ACC112 (cell line): Measurements from ENCODE around the gene GTF3C5.

Experiments
- H2AFZ ChIP-seq: fragments of 200-600 bp; sonication (generic); one replicate; pipeline ENCODE4 v1.6.0; 2017; ENCODE audit warnings: antibody characterized with exemption, low read length; ENCODE audit not compliant: unreplicated experiment
- H3K27ac ChIP-seq: fragments of 200-600 bp; sonication (generic); 2 replicates; pipeline ENCODE4 v1.5.1; 2014; ENCODE audit warnings: low read depth, mild to moderate bottlenecking, antibody characterized with exemption, low read length, moderate library complexity
- H3K27me3 ChIP-seq: fragments of 200-600 bp; sonication (generic); 2 replicates; pipeline ENCODE4 v1.6.1; 2014; ENCODE audit warnings: mild to moderate bottlenecking, antibody characterized with exemption, low read length, moderate library complexity, mixed read lengths; ENCODE audit not compliant: insufficient read depth
- H3K36me3 ChIP-seq: fragments of 200-600 bp; sonication (generic); 2 replicates; pipeline ENCODE4 v1.6.1; 2016; ENCODE audit warnings: mild to moderate bottlenecking, antibody characterized with exemption, low read length, moderate library complexity, mixed read lengths; ENCODE audit not compliant: insufficient read depth
- H3K4me1 ChIP-seq: fragments of 200-600 bp; sonication (generic); one replicate; pipeline ENCODE4 v1.6.1; 2016; ENCODE audit warnings: low read length, mixed read lengths; ENCODE audit not compliant: insufficient read depth, unreplicated experiment, control insufficient read depth
- H3K4me3 ChIP-seq: fragments of 200-600 bp; sonication (generic); 2 replicates; pipeline ENCODE4 v1.5.1; 2014; ENCODE audit warnings: mild to moderate bottlenecking, low read depth, low read length
- H3K79me2 ChIP-seq: fragments of 200-600 bp; sonication (generic); one replicate; pipeline ENCODE4 v1.6.0; 2016; ENCODE audit warnings: low read length; ENCODE audit not compliant: control insufficient read depth, unreplicated experiment, insufficient read depth

Gene GTF3C5, protein sequence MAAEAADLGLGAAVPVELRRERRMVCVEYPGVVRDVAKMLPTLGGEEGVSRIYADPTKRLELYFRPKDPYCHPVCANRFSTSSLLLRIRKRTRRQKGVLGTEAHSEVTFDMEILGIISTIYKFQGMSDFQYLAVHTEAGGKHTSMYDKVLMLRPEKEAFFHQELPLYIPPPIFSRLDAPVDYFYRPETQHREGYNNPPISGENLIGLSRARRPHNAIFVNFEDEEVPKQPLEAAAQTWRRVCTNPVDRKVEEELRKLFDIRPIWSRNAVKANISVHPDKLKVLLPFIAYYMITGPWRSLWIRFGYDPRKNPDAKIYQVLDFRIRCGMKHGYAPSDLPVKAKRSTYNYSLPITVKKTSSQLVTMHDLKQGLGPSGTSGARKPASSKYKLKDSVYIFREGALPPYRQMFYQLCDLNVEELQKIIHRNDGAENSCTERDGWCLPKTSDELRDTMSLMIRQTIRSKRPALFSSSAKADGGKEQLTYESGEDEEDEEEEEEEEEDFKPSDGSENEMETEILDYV

DNA sequence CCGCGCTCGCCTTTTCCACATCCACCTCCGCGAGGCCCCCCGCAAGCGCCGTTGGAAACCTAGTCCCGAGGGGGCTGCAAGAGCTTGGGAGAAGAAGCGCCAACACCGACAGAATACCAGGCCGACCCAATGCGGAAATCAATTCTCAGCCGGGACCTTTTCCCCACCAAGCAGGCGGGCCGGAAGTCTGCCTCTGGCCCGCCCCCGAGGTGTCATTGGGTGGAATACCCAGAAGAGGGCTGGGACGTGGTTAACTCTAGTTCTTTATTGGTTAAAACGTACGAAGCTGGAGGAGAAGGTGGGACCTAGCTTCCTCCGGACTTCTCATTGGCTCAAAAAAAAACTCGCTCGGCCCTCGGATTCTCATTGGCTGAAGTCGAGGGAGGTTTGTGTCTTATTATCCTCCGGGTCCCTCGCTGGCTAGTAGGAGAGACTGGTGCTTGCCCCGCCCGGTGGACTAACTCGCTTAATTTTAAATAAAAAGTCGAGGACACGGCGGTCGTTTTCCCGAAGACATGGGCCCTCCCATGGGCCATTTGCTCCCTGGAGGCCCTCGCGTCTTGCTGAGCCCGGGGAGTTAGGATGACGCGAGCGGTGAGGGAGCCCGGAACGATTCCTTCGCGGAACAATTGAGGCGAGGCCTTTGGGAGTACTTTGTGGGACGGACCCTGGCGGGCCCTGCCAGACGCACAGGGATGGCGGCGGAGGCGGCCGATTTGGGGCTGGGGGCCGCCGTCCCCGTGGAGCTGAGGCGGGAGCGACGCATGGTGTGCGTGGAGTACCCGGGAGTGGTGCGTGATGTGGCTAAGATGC, at the start of gene GTF3C5:
GTF3C5 (plus strand) TSS at position 681 of the 813 bp plus-strand sequence; CDS start at position 696, 15 bp downstream.
- peak within 1 kb of the TSS; percentile 69 for H3K27ac ChIP-seq
- peaks cover 21% of the 10 kb centered on the region for H3K36me3 ChIP-seq
- H2AFZ ChIP-seq = peak within 1 kb of the TSS; percentile 80
- peaks cover 58% of the 10 kb centered on the region for H3K79me2 ChIP-seq
- peak within 1 kb of the TSS; percentile 97 for H3K4me3 ChIP-seq
- peaks cover 4% of the 10 kb centered on the region for H3K4me1 ChIP-seq
- no peaks in the 10 kb centered on the region for H3K27me3 ChIP-seq

DNA sequence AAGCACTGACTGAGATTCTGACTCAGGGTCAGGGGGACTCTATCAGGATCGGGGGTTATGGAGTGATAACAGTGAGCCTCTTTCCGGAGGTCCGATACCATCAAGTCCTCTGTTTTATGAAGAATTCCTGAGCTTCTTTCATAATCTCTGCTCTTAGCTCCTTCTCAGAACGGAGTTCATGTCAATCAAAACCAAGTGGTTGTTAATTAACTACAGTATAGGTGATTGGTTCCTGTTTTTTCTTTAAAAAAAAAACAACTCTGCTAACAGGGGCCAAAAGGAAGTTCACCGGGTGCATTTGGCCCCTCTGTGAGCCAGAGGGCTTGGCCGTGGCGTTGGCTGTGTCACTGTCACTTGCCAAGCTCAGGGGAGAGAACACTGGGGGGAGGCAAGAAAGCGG, 48.3 kb upstream of the GTF3C5 start:
- no peak overlapping the region for H3K27ac ChIP-seq
- H3K4me1 ChIP-seq = peaks cover 9% of the 10 kb centered on the region
- no peaks in the 10 kb centered on the region for H3K79me2 ChIP-seq
- no peak overlapping the region for H3K4me3 ChIP-seq
- H3K36me3 ChIP-seq = no peaks in the 10 kb centered on the region
- no peak overlapping the region for H2AFZ ChIP-seq
- H3K27me3 ChIP-seq = peaks cover 47% of the 10 kb centered on the region

DNA sequence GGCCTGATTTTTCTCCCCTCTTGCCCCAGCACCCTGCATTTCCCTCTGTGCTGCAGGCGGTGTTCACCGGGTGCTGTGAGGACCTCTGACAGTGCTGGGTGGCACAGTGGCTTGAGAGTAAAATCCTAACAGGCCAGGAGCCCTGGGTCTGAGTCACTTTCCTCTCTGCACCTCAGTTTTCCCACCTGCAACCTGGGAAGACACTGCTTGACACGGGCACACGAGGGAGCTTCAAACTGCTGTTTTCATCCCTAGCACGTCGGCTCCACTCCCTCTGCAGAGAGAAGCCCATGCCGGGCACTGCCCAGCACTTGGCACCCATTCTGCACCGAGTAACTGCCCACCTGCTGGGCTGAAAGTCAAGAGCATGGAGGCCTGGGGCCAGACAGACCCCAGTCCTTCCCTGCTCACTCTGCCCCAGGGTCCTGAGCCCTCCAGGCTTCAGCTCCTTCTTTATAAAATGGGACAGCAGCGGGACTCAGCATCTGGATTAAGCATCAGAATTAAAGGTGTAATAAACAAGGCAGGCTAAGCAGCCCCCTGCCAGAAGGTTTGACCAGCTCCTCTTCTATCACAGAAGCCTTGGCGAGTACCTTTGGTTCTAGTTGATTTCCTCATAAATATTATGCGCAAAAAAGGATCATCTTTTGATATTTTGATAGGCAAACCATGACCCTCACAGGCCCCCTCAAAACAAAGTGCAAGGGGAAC, 47.2 kb upstream of the GTF3C5 start:
- H3K4me3 ChIP-seq = no peak overlapping the region
- no peaks in the 10 kb centered on the region for H3K79me2 ChIP-seq
- peaks cover 38% of the 10 kb centered on the region for H3K27me3 ChIP-seq
- H3K4me1 ChIP-seq = peaks cover 9% of the 10 kb centered on the region
- no peak overlapping the region for H2AFZ ChIP-seq
- no peaks in the 10 kb centered on the region for H3K36me3 ChIP-seq
- H3K27ac ChIP-seq = no peak overlapping the region

DNA sequence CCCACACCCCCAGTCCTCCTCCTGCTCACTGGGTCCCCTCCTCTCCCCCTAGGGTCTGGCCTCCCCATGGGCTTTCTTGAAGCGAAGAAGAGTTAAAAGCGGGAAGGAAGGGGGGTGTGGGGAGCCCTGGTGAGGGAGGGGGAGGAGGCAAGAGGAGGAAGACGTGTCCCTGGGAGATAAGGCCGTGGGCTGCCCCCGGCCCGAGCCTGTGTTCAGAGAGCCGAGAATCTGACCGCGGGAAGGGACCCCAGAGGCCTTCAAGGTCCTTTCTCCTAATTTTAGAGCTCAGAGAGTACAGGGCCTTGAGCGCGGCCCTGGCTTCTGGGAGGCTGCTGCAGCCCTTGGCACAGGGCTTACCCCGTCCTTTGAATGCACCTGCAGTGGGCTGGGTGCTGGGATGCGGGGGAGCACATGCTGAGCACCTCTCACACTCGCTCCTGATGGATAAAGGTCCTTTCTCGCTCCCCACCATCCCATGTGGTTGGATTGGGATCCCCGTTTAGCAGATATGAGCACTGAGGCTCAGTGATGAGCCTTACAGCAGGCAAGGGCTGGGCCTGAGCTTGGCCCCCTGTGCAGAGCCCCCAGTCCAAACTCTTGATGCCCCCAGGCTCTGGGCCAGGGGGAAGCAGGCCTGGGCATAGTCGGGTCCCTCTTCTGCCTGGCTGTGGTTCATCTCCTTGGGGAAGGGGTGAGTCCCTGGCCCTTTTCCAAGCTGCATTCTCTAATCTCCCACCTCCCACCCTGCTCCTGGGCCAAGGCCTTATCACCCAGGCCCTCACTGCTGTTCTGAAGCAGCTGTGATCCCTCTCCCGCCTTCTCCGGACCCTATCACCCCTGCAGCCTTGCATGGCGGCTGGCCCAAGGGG, 46.4 kb upstream of the GTF3C5 start:
- H2AFZ ChIP-seq = no peak overlapping the region
- no peaks in the 10 kb centered on the region for H3K79me2 ChIP-seq
- no peak overlapping the region for H3K4me3 ChIP-seq
- peaks cover 30% of the 10 kb centered on the region for H3K27me3 ChIP-seq
- H3K4me1 ChIP-seq = peaks cover 9% of the 10 kb centered on the region
- H3K27ac ChIP-seq = no peak overlapping the region
- H3K36me3 ChIP-seq = no peaks in the 10 kb centered on the region

DNA sequence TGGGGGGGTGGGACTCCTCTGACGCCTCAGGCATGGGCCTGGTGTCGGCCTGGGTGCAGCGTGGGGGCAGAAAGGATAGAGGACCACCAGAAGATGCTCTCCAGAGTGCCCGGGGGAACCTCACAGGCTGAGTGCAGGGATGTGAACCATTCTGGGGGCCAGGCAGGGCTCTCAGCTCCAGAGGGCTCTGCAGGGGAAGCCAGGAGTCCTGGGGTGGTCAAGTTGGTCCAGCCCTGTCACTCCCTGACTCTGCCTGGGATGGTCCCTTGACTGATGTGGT, 45.8 kb upstream of the GTF3C5 start:
- Histone ChIP-seq H2AFZ (no peak overlapping the region), H3K4me3 (no peak overlapping the region), H3K4me1 (peaks cover 9% of the 10 kb centered on the region), H3K27me3 (peaks cover 24% of the 10 kb centered on the region), H3K79me2 (no peaks in the 10 kb centered on the region), H3K36me3 (no peaks in the 10 kb centered on the region), H3K27ac (no peak overlapping the region)

DNA sequence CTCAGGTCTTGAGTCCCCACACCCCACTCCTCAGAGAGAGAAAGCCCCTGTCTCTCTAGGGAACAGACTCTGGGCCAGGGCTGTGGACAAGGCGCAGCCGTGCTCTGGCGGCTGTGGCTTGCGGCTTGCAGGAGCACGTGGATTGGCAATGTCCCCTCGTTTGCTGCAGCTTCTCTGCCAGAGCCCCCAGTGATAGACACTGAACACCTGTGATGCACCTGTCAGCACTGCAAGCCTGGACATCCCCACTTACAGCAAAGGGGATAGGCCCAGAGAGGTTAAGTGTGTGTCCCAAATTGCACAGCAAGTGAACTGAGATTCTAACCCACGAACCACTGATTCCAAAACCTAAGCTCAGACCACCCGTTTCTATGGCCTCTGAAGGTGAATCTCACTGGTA, 45.3 kb upstream of the GTF3C5 start:
- Histone ChIP-seq H2AFZ (no peak overlapping the region), H3K27me3 (peaks cover 23% of the 10 kb centered on the region), H3K4me3 (no peak overlapping the region), H3K36me3 (no peaks in the 10 kb centered on the region), H3K79me2 (no peaks in the 10 kb centered on the region), H3K4me1 (peaks cover 9% of the 10 kb centered on the region), H3K27ac (no peak overlapping the region)

DNA sequence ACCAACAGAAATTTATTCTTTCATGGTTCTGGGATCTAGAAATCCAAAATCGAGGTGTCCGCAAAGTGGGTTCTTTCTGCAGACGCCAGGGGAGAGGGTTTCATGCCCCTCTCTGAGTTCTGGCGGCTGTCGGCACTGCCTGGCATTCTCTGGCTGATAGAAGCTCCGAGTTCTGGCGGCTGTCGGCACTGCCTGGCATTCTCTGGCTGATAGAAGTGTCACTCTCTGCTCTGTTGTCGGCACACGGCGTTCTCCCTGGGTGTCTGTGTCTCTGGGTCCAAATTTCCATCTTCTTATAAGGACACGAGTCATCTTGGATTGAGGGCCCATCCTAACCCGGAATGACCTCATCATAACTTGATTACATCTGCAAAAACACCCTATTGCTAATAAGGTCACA, 44.7 kb upstream of the GTF3C5 start:
- H3K4me3 ChIP-seq = no peak overlapping the region
- H3K79me2 ChIP-seq = no peaks in the 10 kb centered on the region
- H3K27ac ChIP-seq = no peak overlapping the region
- H3K36me3 ChIP-seq = no peaks in the 10 kb centered on the region
- peaks cover 9% of the 10 kb centered on the region for H3K4me1 ChIP-seq
- peaks cover 23% of the 10 kb centered on the region for H3K27me3 ChIP-seq
- no peak overlapping the region for H2AFZ ChIP-seq

DNA sequence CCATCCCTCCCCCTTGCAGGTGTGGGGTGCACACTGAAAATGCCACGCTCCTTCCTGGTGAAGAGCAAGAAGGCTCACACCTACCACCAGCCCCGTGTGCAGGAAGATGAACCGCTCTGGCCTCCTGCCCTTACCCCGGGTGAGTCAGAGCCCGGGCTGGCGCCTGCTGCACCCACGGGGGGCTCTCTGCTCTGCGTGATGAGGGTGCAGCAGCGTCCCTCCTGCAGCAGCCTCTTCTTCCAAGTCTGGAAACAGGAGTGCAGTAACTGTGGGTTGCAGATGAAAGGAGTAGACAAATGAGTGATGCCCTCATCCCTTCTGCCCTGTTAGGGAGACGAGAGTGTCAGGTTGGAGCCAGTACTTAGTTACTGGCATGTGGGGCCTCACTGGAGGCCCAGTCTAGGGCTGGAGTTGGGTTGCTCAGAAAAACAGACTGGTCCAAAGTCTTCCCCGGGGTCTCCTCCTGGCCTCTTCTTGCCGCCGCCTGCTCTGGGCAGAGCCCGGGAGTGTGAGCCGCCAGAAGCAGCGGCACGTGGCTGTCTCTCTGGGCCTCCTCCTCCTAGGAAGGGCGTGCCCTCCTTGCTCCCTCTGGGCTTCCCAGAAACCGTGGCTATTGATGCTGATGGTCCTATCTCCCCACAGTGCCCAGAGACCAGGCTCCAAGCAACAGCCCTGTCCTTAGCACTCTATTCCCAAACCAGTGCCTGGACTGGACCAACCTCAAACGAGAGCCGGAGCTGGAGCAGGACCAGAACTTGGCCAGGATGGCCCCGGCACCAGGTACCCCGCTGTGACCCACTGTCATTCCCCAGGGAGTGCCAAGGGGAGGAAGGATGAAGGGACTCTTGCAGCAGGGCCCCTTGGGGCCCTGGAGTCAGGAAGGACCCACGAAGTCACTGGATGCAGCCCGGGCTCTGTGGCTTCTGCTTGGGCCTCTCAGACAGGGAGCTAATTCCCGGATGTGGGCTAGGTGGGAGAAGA, 43.9 kb upstream of the GTF3C5 start:
- H3K36me3 ChIP-seq = no peaks in the 10 kb centered on the region
- peaks cover 25% of the 10 kb centered on the region for H3K27me3 ChIP-seq
- H3K4me3 ChIP-seq = no peak overlapping the region
- H3K27ac ChIP-seq = no peak overlapping the region
- no peaks in the 10 kb centered on the region for H3K79me2 ChIP-seq
- H3K4me1 ChIP-seq = peaks cover 9% of the 10 kb centered on the region
- H2AFZ ChIP-seq = no peak overlapping the region

DNA sequence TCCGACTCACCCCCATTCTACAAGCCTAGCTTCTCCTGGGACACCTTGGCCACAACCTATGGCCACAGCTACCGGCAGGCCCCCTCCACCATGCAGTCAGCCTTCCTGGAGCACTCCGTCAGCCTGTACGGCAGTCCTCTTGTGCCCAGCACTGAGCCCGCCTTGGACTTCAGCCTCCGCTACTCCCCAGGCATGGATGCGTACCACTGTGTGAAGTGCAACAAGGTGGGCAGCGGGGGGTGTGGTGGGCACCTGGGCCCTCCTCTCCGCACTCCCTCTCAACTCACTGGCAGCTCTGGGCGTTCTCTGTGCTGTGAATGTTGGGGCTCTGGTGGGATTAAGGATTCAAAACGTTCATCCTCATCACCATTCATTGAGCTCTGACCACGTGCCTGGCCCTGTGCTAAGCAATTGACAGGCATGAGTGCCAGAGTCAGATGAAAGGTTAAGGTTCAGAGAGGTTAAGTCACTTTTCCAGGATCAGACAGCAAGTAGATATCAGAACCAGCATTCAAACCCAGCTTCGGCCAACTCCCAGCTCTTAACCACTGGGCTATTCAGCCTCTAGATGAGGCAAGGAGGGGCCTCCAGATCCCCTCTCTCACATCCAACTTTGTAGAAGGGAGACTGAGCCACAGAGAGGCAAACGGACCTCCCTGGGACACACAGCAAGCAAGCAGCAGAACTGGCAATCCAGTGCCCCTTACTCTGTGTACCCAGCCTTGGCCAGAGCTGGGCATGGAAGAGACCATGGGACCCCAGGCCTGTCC, 42.4 kb upstream of the GTF3C5 start:
- H3K4me3 ChIP-seq = no peak overlapping the region
- H3K36me3 ChIP-seq = no peaks in the 10 kb centered on the region
- peaks cover 9% of the 10 kb centered on the region for H3K4me1 ChIP-seq
- peaks cover 30% of the 10 kb centered on the region for H3K27me3 ChIP-seq
- no peak overlapping the region for H3K27ac ChIP-seq
- H2AFZ ChIP-seq = no peak overlapping the region
- H3K79me2 ChIP-seq = no peaks in the 10 kb centered on the region
